ENCODE results near the gene OGFOD1.
A peak's percentile ranks its signal among the peaks of the same experiment; 100 is the strongest.

Gene OGFOD1

DNA sequence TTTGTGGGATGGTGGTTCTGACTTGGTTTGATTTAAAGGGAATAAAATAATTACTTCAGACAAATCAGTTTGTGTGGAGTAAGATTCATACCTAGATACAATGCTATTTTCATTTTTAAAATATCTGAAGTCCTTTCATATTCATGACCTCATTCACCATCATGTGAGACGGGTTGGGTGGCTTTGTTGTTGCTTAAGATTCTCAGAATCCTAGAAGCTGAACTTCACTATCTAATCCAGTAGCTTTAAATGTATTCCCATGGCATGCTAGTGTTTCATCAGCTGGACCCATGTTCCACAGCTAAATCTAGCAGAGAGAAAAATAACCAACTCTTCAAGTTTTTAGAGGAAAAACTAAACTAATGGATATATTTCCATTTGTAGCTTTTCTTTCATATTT lies 23.3 kb upstream of the OGFOD1 start:
- DNase-seq, result no peak

GRCh38 chr16:56436258-56436657 lies 15.1 kb upstream of the OGFOD1 start:
- DNase-seq, result no peak

DNA sequence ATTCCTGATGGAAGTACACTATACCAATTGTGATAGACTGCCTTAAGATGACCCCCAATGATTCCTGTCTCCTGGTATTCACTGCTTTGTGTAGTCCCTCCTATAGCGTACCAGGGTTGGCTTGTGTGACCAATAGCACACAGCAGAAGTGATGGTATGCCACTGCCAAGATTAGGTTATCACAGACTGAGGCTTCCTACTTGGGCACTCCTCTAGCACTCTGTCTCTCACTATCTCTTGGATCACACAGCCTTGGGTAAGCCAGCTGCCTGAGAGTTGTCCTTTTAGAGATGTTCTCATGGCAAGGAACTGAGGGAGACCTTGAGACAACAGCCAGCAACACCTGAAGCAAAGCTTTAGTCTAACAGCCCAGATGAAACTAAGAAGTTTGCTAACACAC lies 13.3 kb upstream of the OGFOD1 start:
- no peak for DNase-seq

DNA sequence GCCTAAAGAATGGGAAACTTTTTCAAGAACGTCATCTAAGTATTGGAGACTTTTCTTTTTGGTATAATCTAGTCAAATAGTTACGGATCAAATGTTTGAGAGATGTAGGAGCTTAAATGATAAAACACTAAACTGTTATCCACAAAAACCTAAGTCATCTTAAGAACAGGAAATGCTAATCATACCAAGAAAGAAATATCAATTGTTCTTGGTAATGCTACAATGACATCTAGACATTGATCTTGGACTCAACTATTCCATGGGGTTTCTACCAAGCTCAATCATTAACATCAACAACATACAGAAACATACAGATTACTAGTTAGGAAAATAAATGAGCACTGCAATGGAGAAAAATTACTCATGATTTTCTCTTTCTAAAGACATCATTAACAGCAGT lies 4.1 kb upstream of the OGFOD1 start:
- no peak for DNase-seq

DNA sequence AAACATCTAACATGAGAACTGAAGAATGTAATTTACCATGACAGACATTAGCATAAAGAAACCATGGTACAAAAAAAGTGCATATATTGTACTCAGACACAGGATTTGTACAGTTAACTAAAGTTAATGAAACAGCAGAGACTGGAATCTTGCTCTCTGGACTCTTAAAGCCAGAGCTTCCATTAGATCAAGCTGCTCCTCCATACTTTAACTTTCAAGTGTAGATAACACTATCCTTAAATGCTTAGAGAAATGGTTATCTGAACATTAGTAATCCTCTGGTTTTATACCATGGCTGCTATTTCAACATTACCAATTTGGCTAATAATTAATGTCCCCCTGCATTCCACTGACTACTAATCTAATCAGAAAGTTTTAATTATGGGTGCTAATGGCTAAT lies 3.3 kb upstream of the OGFOD1 start:
- no peak for DNase-seq

- DNase-seq, result peak; percentile 15 to 23
These were observed 924 bp upstream of the OGFOD1 start for GRCh38 chr16:56450275-56450985.

GRCh38 chr16:56451753-56452689 lies 667 bp downstream of the OGFOD1 start:
- peak; percentile 8 to 21 for DNase-seq

GRCh38 chr16:56457927-56458470 lies 6.6 kb downstream of the OGFOD1 start:
- DNase-seq, result no peak

DNA sequence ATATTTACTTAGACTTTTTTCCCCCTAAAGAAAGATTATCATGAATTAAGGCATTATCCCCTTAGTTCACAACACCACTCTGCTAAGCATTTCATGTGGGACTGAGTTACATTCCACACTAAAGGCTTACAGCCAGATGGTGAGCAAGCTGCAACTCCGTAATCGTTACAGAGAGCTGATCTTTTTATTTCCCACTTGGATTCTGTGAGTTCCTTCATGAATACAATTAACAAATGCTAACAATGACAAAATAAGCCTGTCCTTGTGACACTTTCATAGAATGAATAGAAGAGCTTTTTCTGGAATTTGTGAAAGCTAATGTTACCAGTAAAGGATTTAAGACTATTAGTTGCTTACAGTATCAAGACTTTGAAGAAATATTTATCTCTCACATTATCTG lies 8.7 kb downstream of the OGFOD1 start:
- DNase-seq, result no peak

DNA sequence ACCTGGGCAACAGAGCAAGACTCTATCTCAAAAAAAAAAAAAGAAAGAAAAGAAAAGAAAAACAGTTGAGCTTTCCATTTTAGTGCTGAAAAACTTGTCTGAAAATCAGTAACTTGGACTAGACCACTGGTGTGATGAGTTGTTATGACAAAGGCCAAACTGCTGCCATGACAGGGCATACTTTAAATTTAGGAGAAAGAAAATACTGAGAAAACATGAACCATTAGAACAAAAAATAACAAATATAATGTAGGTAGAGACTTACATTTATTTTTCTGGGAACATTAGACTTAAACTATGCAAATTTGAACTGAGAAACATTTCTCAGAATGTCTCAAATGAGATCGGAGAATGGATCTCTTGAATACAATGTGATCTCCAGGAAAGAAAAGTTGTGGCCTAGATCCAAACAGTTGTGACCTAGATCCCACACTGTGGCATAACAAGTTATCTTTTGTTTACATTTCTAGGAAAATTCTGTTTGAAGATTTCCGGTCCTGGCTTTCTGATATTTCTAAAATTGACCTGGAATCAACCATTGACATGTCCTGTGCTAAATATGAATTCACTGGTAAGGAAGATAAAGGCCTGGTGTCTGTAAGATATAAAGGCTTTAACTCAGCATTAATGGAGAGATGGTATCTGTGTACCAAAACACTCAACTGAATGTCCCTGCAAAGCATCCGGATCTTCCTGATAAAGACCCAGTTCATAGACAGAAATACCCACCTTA lies 10.9 kb downstream of the OGFOD1 start:
- DNase-seq, result no peak

- no peak for DNase-seq
These were observed 11.8 kb downstream of the OGFOD1 start for GRCh38 chr16:56463153-56463552.

DNA sequence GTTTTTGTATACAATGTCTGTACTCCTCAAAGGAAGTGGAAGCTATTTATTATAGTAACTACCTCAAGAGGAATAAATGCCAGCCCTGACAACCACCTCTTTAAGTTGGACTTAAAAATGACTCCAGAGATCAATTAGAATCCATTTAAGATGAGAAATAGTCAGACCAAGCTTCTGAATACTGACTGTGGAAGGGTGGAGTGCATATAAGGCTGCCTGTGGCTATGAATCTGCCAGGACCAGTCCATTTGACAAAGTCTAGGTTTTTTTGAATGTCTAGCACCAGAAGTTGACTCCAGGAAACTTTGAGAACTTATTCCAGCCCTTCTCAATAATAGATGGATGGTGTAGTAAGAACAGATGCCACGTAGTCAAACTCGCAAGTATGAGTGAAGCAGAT lies 15.0 kb downstream of the OGFOD1 start:
- DNase-seq, result no peak

- DNase-seq, result no peak
These were observed 17.4 kb downstream of the OGFOD1 start for GRCh38 chr16:56468800-56469199.

GRCh38 chr16:56469748-56470147 lies 18.4 kb downstream of the OGFOD1 start:
- no peak for DNase-seq

DNA sequence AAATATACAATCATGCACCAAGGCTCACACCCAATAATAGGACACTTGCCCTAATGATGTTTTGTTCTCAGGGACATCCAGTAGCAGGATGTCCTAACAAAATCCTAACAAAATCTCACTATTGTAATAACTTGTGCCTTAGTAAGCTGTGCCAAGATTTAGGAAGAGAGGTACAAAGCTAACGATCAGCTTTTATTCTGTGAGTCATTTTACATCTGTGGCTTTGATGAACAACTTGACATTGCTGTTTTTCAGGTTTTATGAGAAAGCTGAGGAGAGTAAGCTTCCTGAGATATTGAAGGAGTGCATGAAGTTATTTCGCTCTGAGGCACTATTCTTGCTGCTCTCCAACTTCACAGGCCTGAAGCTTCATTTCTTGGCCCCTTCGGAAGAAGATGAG lies 18.9 kb downstream of the OGFOD1 start:
- no peak for DNase-seq

DNA sequence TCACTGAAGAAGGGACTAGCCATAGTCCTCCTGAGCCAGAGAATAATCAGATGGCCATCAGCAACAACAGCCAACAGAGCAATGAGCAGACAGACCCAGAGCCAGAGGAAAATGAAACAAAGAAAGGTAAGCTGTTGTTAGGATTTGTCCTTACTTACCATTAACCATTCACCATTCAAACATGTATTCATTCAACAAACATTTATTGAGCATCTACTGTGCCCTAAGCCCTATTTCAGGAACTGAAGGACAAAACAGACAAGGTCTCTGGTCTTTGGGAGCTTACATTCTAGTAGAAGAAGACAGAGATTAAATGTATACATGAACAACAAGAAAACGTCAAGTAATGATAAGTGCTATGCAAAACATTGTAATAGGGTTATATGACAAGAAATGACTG lies 19.3 kb downstream of the OGFOD1 start:
- no peak for DNase-seq

DNA sequence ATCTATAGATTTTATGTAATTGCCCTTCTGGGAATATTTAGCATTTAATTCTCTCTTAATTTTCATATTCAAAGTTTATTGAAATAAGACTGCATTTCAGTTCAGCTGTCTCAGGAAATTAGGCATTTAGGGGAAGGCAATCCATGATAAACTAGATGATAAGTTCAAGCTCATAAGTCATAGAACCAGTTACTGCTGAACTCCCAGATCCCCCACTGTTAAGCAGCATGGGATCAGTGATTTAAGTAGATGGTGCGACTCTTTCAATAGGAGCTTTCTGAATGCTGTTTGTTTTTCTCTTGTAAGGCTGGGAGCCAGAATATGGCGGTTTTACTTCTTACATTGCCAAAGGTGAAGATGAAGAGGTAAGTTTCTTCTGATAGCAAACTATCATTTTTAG lies 23.8 kb downstream of the OGFOD1 start:
- no peak for DNase-seq

DNA sequence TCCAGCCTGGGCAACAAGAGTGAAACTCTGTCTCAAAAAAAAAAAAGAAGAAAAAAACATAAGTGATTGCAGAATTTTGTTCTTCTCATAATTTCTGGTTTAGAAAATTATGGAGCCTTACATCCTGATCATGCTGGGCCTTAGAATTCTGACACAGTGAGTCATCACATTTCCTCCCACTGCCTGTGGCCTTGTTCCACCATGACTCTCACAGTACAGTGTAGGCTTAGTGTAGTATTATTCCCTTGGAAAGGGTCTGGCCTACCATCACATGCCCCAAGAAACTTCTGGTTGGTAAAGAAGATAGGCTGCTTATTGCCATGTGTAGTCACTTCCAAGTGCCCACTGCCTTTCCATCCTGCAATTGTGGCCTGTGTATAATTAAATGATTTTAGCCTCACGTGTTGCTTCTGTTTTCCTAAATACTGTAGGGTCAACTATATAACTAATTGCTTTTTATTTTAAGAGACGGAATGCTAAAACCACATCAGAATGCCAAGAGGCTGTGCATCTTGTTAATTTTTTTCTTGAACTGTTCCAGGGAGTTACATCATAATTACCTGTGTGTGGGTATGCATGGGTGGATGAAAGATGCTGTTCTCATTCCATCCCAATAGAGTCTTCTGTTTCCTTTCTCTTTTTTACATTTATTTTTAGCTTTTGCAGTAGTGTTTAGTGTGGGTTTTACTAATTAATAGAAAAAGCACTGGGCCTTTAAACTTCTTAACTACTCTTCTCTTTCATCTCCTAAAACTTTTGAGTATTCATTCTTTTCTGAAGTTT lies 25.9 kb downstream of the OGFOD1 start:
- peak in 1 of 2 donors; percentile 23 for DNase-seq

GRCh38 chr16:56478281-56479049 lies 27.1 kb downstream of the OGFOD1 start:
- DNase-seq, result no peak

DNA sequence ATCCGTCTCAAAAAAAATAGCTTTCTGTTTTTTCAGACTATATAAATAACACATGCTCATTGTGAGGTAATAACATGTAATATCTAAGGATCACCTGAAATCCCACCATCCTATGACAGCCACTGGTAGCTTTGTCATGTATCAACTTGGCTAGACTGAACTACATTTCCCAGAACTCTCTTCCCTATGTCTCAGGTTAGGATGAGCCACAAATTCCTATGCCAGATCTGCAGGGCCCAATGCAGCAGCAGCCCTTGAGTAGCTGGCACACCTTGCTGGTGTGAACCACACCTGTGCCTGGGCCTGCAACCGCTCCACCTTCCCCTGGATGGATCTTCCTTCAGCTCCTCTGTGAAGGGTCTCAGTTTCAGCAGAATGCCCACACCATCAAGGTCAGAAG lies 28.1 kb downstream of the OGFOD1 start:
- DNase-seq, result no peak

DNA sequence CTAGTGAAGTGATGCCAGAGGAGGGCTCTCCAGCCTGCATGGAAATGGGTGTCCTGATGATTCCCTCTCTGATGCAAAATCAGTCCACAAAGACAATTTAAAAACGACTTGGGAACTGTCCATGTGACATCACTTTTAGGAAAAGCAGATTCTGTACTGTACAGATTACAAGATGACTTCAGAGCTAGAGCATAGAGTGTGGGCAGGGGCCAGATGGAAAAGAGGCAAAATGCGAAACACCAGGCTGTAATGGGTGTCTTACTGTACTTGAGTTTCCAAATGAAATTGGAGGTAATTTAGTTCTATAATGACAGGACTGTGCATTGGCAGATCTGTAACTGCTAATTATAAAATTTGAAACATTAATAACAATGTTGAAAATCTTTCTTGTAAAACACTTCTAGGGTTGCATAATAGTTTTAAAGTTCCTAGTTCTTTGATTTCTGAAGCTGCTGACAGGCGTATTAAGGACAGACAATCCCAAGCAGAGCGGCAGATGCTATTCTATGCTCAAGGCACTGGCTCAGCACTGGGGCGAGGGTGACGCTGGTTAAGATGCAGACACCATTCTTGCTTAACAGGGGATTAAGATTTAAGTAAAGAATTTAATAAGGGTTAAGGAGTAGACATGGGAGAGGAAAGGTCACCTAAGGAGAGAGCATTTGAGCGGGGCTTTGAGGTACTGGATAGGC lies 29.6 kb downstream of the OGFOD1 start:
- DNase-seq, result no peak
